H1 (cell line): ENCODE data around the gene TNP1.

ENCODE experiments used
- ATF3 ChIP-seq: IDR thresholded peaks from 2 replicates; pipeline ENCODE4 v1.6.1; 2011; ENCODE audit warnings: low read depth, mild to moderate bottlenecking, low read length; ENCODE audit not compliant: insufficient read depth
- BRCA1 ChIP-seq: IDR thresholded peaks from 2 replicates; pipeline ENCODE4 v1.6.1; 2012; ENCODE audit warnings: low read depth, low read length, improper control_type of control experiment
- CTCF ChIP-seq, 3 experiments: IDR thresholded peaks; 1 replicate in 2 of 3; 2 replicates in 1 of 3; pipeline versions ENCODE4 v1.5.1 to v1.6.1; 2011; ENCODE audit warnings: low read length in 3 of 3, mild to moderate bottlenecking in 3 of 3, inconsistent platforms in 2 of 3, low read depth in 1 of 3, moderate library complexity in 1 of 3; ENCODE audit not compliant: insufficient read depth in 1 of 3; ENCODE audit errors: control extremely low read depth in 1 of 3
- SUZ12 ChIP-seq: fragments of 200-600 bp; sonication (generic); IDR thresholded peaks from 2 replicates; pipeline ENCODE4 v1.6.1; 2012; ENCODE audit warnings: mild to moderate bottlenecking, inconsistent platforms, low read length, moderate library complexity, mixed read lengths
- YY1 ChIP-seq: IDR thresholded peaks from 2 replicates; pipeline ENCODE4 v1.6.1; 2011; ENCODE audit warnings: low read depth, mild to moderate bottlenecking, low read length
- ZNF274 ChIP-seq: IDR thresholded peaks from 2 replicates; pipeline ENCODE4 v1.7.0; 2012; ENCODE audit warnings: low read length, borderline replicate concordance; ENCODE audit errors: extremely low read depth

- no peak for TF ChIP-seq CTCF (IDR thresholded peaks at IDR 0.05; ENCODE audit: control extremely low read depth in 1 of 3, insufficient read depth in 1 of 3, low read depth in 1 of 3, low read length in 3 of 3)
- TF ChIP-seq YY1 = no peak
- no peak for TF ChIP-seq BRCA1
- TF ChIP-seq SUZ12 = no peak
- no peak for TF ChIP-seq ZNF274
- no peak for TF ChIP-seq ATF3
Observed at GRCh38 chr2:216880509-216881184, 20.8 kb upstream of the TNP1 start.
